Measurements from ENCODE around the gene COG5. TPM values are rescaled to one million over a fixed set of nuclear protein-coding genes. Genes with fewer than 3 reads are reported as not detected.

Gene COG5
- total and polyA plus RNA-seq, 10 of the 15 experiments (the other 5 are each of a cell fraction or from before 2014, with no cell fraction given), result 5.5 to 27.9 (median 15.6) TPM

DNA sequence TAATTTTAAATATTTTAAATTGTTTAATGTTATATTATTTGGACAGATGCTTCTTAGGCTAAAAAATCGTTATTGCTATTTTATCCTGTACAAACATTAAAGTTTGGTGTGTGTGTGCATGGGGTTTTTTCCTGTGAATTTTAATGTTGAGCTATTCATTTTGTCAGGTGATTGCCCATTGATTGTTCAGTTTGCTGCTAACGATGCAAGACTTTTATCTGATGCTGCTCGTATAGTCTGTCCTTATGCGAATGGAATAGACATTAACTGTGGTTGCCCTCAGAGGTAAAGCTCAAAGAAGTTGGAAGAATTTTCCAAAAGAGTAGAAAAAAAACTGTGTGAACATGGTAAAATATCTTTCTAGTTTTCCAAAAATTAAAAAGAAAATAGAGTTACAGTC, 9.8 kb upstream of the COG5 start:
- Histone ChIP-seq H3K27ac (ENCODE audit: control insufficient read depth, insufficient read depth) (no peak overlapping the region), H3K4me1 (ENCODE audit: control insufficient read depth, insufficient read depth, low read length) (no peaks in the 10 kb centered on the region), H3K27me3 (replicated peaks in 1 of 2; ENCODE audit: control insufficient read depth in 2 of 2, insufficient read depth in 2 of 2, low read length in 1 of 2) (no peaks in the 10 kb centered on the region), H3K36me3 (ENCODE audit: control insufficient read depth in 2 of 2, insufficient read depth in 2 of 2, low read length in 1 of 2) (no peaks in the 10 kb centered on the region; a peak in 1 of 4 replicates), H3K9ac (ENCODE audit: control insufficient read depth, insufficient read depth, low read length) (no peak overlapping the region), H2AFZ (ENCODE audit: control insufficient read depth, low read depth, low read length) (no peak overlapping the region), H3K79me2 (ENCODE audit: control insufficient read depth, insufficient read depth, low read length) (no peaks in the 10 kb centered on the region), H3K4me3 (no peak overlapping the region), H4K20me1 (ENCODE audit: control insufficient read depth, insufficient read depth) (no peaks in the 10 kb centered on the region), H3K4me2 (ENCODE audit: control insufficient read depth, insufficient read depth) (no peak overlapping the region), H3K9me3 (replicated peaks; ENCODE audit: control insufficient read depth, insufficient read depth, low read length) (no peaks in the 10 kb centered on the region)
- no peak for DNase-seq (ENCODE audit: low read depth, low spot score)
- no TSS peak for BruUV-seq (replicated peaks)
- ChIA-PET POLR2A (interaction anchor here (0.7 kb wide), 1 partner anchor 9 kb away, joined by 3 read pairs; no protein-coding TSS in a partner anchor), SMC1A (ENCODE audit: uncharacterized antibody, unreplicated experiment) (interaction anchor here (0.8 to 1.5 kb wide), 2 partner anchors 9 kb away, joined by 3 read pairs; no protein-coding TSS in a partner anchor), CTCF (no interaction called here), RAD21 (ENCODE audit: unreplicated experiment) (no interaction called here)
- FAIRE-seq, result no peak
- WGBS (ENCODE audit: insufficient coverage, insufficient replicate concordance, low lambda C conversion rate, missing lambda C conversion rate), result 82% methylated on average over 4 of the region's 4 CpGs
- no peak for ATAC-seq
- in situ Hi-C loops (cut with MboI), result no loop called here
- intact Hi-C loops (cut with micrococcal nuclease; ENCODE audit: unreplicated experiment), result no loop called here
- no peak for TF ChIP-seq SMC3 (IDR thresholded peaks at IDR 0.05; ENCODE audit: borderline replicate concordance, low read length)
- TF ChIP-seq LARP7 (IDR thresholded peaks at IDR 0.05), result no peak
- TF ChIP-seq FOS (IDR thresholded peaks at IDR 0.05; ENCODE audit: borderline replicate concordance, extremely low read depth, insufficient read length), result no peak
- TF ChIP-seq SUZ12 (IDR thresholded peaks at IDR 0.05; ENCODE audit: unreplicated experiment), result no peak
- no peak for TF ChIP-seq SMARCA5 (IDR thresholded peaks at IDR 0.05)
- no peak for TF ChIP-seq CHD2 (IDR thresholded peaks at IDR 0.05; ENCODE audit: borderline replicate concordance, low read depth, low read length)
- TF ChIP-seq IRF4 (IDR thresholded peaks at IDR 0.05; ENCODE audit: low read depth, low read length), result no peak
- TF ChIP-seq, protein P1, sequence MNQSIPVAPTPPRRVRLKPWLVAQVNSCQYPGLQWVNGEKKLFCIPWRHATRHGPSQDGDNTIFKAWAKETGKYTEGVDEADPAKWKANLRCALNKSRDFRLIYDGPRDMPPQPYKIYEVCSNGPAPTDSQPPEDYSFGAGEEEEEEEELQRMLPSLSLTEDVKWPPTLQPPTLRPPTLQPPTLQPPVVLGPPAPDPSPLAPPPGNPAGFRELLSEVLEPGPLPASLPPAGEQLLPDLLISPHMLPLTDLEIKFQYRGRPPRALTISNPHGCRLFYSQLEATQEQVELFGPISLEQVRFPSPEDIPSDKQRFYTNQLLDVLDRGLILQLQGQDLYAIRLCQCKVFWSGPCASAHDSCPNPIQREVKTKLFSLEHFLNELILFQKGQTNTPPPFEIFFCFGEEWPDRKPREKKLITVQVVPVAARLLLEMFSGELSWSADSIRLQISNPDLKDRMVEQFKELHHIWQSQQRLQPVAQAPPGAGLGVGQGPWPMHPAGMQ (IDR thresholded peaks at IDR 0.05; ENCODE audit: borderline replicate concordance), result no peak
- TF ChIP-seq, protein P2, sequence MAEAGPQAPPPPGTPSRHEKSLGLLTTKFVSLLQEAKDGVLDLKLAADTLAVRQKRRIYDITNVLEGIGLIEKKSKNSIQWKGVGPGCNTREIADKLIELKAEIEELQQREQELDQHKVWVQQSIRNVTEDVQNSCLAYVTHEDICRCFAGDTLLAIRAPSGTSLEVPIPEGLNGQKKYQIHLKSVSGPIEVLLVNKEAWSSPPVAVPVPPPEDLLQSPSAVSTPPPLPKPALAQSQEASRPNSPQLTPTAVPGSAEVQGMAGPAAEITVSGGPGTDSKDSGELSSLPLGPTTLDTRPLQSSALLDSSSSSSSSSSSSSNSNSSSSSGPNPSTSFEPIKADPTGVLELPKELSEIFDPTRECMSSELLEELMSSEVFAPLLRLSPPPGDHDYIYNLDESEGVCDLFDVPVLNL (IDR thresholded peaks at IDR 0.05; ENCODE audit: low read depth, low read length), result no peak
- no peak for TF ChIP-seq RAD21 (IDR thresholded peaks at IDR 0.05; ENCODE audit: insufficient read depth, low read depth, low read length)
- no peak for TF ChIP-seq PAX5 (IDR thresholded peaks at IDR 0.05; ENCODE audit: borderline replicate concordance, low read depth, low read length)
- TF ChIP-seq, protein P3, sequence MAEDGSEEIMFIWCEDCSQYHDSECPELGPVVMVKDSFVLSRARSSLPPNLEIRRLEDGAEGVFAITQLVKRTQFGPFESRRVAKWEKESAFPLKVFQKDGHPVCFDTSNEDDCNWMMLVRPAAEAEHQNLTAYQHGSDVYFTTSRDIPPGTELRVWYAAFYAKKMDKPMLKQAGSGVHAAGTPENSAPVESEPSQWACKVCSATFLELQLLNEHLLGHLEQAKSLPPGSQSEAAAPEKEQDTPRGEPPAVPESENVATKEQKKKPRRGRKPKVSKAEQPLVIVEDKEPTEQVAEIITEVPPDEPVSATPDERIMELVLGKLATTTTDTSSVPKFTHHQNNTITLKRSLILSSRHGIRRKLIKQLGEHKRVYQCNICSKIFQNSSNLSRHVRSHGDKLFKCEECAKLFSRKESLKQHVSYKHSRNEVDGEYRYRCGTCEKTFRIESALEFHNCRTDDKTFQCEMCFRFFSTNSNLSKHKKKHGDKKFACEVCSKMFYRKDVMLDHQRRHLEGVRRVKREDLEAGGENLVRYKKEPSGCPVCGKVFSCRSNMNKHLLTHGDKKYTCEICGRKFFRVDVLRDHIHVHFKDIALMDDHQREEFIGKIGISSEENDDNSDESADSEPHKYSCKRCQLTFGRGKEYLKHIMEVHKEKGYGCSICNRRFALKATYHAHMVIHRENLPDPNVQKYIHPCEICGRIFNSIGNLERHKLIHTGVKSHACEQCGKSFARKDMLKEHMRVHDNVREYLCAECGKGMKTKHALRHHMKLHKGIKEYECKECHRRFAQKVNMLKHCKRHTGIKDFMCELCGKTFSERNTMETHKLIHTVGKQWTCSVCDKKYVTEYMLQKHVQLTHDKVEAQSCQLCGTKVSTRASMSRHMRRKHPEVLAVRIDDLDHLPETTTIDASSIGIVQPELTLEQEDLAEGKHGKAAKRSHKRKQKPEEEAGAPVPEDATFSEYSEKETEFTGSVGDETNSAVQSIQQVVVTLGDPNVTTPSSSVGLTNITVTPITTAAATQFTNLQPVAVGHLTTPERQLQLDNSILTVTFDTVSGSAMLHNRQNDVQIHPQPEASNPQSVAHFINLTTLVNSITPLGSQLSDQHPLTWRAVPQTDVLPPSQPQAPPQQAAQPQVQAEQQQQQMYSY (CRISPR knock-in tag; IDR thresholded peaks at IDR 0.05), result no peak
- no peak for TF ChIP-seq NFXL1 (IDR thresholded peaks at IDR 0.05; ENCODE audit: borderline replicate concordance)
- TF ChIP-seq RAD51 (IDR thresholded peaks at IDR 0.05), result no peak
- TF ChIP-seq PML (IDR thresholded peaks at IDR 0.05; ENCODE audit: low read length), result no peak
- TF ChIP-seq EED (IDR thresholded peaks at IDR 0.05; ENCODE audit: low read depth), result no peak
- TF ChIP-seq NR2F1 (conservative IDR thresholded peaks at IDR 0.05), result no peak
- no peak for TF ChIP-seq NFYB (IDR thresholded peaks at IDR 0.05; ENCODE audit: insufficient read depth, low read depth, low read length)
